Stomach (tissue), 4 donors: ENCODE data around the gene PCDH17.

Source experiments
- CTCF ChIP-seq, 7 experiments: fragments of 450-650 bp in 4 of 7; fragments of 200-600 bp in 3 of 7; sonication (generic) in 3 of 7; IDR thresholded peaks; one replicate each; pipeline ENCODE4 v1.5.1; 2016 to 2019; ENCODE audit warnings: antibody characterized with exemption in 7 of 7, control low read depth in 2 of 7, mild to moderate bottlenecking in 1 of 7
- POLR2A ChIP-seq, 4 donors: fragments of 450-650 bp; IDR thresholded peaks; one replicate each; pipeline ENCODE4 v1.6.1; 2016; ENCODE audit warnings: antibody characterized with exemption in 4 of 4, control low read depth in 2 of 4, mild to moderate bottlenecking in 1 of 4, moderate library complexity in 1 of 4
- POLR2AphosphoS5 ChIP-seq, 3 donors: sonication (generic); formaldehyde crosslinking; IDR thresholded peaks; one replicate each; pipeline ENCODE4 v1.6.1; 2016; ENCODE audit warnings: antibody characterized with exemption in 3 of 3

GRCh38 chr13:57666131-57666953 is 34.8 kb downstream of the PCDH17 start:
- no peak for TF ChIP-seq CTCF (IDR thresholded peaks at IDR 0.05)
- TF ChIP-seq POLR2AphosphoS5 (IDR thresholded peaks at IDR 0.05): no peak
- TF ChIP-seq POLR2A (IDR thresholded peaks at IDR 0.05): no peak
